ENCODE results near the gene CDH23. TPM values are rescaled to one million over a fixed set of nuclear protein-coding genes. Genes with fewer than 3 reads are reported as not detected.

The CDH23 gene
- total RNA-seq, 1 donor from 2014 or later, result under 0.01 TPM

DNA sequence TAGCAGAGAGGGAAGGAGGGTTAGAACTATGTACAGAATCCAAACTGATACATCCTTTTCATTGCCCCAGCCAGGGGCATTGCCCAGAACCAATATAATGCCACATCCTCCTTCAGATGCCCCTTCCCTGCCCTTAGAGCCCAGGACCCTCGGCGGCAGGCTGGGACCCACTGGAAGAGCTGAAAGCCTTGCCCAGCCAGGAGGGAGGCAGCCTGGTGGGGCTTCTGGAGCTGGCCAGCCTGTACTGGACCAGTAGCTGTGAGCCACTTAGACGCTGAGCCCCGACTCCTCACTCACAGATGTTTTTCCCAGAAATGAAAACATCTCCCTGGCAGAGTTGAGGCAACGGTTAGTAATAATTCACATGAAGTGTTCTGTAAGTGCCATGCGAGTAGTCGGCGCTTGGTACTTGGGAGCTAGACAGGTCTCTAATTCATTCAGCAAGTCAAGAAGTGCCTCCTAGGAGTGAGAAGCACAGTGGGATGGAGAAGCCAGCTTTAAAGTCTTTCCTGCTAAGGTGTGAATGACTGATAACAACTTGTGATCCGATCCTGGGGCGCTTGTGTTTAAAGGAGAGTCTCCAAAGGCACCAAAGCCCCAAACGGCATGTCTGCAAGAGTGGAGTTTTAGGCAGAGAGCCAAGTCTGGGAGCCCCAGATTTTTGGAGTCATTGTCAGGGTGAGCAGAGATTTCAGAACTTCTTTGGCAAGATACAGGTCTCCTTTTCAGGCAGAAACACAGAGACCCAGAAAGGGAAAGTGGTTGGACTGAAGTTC is 366.8 kb downstream of the CDH23 start:
- no peak for DNase-seq

DNA sequence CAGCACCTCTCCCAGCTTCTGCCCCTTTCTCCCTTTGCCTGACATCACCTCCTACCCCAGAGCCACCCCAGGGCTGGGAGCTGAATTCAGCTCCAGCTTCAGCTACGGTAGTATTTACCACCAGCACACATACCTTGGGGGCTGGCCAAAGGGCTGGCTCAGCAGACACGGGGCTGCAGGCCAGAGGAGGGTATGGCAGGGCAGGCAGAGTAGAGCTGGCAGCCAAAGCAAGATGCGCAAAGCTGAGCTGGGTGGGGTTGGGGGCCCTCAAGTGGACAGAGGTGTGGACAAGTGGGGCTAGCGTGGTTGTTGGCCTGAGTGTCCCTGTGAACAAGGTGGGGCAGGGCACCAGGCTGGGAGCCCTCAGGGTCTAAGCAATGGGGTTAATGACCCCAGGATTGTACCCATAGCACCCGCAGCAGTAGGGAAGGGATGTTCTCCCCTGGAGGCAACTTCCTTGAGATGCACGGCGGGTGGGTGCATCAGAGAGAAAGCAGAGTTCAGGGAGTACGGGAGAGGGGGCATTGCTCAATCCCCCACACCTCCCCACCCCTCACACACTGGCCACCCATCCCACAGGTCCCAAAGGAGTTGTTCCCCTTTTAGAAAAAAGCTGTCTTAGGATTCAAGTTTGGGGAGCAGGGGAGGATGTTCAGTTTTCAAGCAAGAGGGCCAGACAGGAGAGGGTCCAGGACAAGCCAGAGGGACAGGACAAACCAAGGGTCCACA is 368.6 kb downstream of the CDH23 start:
- DNase-seq, result no peak

DNA sequence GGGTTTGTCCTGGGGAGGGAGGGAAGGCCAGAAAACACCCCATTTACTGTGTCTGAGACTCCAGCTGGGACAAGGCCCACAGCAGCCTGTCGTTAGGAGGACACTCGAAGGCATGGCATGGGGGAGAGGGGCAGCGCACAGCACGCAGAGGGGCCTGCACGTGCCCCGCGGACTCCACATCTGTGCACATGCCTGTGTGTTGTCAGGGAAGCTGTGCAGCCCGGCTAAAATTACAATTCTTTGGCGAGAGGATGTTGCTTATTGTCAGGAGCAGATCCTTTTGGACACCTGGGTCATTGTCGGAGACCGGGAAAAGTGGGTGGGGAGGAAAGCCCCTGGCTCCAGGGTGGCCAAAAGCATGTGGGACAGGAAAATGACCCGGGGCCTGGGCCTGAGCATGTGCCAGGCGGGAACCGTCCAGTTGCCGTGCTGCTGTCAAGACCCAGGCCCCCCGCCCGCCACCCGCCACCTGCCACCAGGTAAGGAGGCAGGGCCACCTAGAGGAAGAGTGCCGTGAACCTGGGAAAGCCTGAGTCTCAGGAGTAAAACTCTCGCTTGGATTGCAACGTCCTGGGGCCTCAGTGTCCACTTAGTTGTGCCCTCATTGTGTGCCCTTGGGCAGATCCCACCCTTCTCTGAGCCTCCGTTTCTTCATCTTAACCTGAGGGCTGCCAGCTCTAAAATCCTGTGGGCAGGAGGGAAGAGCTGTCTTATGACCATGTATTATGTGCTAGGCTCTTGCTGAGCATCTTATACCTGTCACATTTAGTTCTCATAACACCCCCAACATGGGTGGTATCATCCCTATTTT is 369.4 kb downstream of the CDH23 start:
- DNase-seq, result peak; percentile 33

DNA sequence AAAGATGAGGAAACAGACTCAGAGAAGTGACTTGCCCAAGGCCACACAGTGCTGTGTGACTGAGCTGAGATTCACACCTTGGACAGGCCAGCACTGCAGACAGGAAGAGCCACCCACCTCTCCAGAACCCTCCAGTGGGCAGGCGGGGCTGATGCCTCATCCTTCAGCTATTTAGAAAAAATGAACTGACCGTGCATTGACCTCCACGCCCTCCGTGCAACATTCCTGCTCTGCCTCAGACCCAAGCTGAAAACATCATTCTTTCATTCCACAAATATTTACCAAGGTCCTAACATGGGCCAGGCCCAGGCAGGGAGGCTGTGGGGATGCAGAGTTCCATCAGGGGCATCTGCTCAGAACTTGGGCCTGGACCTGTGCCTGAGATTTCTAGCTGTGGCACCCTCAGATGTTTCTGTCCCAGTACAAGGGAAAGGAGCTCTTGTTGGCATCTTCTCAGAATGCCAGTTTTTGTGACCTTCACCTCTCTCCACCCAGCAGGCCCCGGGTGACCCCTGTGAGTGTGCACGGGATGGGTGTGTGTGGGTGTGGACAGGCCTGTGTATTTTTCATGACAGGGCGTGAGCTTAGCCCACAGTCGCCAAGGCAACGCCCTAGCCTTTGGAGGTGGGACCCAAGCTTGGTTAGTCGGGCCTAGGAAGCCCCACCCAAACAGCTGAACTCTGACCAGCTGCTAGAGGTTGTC is 370.1 kb downstream of the CDH23 start:
- DNase-seq, result peak; percentile 80

DNA sequence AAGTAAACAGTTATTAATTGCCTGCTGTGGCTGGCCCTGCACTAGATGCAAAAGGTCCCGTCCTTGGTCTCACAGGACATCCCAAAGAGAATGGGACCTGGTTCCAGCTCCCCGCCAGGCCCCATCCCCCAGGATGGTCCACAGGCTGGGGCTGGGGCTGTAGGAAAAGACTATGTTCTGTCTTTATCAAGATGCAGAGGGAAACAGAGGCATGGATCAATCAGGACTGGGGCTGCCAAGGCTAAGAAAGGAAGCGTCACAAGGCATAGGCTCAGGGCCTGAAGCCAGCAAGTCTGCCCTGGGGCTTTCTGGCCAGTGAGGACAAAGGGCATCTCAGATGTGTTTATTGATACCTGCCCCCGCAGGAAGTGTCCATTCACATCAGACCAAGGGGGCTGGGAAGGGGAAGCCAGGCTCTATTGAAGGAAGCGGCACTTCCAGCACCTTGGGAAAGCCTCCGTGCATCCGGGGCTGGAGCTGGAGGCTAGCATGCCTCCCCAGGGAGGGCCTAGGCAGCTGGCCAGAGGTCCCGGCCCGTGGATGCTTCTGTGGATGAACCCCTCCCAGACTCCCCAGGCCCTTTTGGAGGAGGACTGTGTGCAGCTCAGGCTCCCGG is 370.8 kb downstream of the CDH23 start:
- peak; percentile 75 for DNase-seq

DNA sequence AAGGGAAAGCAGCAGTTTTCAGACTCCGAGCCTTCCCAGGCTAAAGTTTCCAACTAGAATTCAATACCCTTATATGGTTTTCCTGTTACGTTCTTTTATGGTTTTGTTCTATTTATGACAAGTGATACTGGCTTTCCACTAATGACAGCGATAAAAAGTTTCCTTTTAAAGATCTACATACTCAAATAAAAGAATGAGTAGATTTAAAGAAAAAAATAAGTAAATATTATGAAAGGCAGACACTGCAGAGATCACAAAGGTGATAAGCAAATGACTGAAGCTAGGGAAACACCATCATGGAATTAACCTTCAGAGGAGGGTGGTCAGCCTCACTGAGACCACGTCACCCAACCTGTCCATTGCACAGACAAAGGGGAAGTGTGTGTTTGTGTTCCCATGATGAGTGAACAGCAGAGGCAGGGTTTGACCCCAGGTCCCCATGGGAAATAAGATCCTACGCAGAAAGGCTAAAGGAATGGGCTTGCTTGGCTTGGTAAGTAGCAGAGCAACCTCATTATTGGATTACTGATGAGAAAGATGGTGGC is 372.6 kb downstream of the CDH23 start:
- peak; percentile 78 for DNase-seq

DNA sequence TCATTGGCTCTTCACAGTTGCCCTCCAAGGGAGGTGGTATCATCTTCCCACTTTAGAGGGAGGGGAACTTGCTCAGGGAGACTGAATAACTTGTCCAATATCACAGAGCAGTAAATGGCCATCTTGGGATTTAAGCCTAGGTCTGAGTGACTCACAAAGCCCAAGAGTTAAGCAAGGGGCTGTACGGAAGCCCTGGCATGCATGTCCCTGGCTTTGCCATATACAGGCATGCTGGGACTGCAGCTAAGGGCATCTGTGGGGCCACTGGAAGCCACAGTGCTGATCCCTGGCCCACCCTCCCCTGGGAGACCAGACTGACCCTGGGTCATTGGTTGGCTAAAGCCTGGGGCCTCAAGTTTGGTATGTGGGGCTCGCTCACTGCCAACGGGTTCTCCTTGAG is 373.5 kb downstream of the CDH23 start:
- no peak for DNase-seq

DNA sequence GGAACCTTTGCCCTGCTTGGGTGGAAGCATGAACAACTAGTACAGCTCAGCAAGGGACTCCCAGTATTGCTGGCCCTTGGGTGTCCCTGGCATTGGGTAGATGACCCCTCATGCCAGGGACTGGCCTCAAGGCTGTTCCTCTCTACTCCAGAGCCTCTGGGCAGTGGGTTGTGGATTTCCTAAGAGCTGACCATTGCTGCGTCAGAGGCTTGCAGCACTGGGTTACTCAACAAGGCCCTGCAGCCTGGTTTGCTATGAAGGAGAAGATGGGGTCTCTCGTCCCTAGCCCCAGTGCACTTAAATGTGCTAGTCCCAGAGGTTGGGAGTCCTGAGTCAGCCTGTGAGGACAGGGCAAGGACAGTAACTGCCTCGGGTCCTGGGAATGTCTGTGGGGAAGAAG is 374.1 kb downstream of the CDH23 start:
- no peak for DNase-seq

DNA sequence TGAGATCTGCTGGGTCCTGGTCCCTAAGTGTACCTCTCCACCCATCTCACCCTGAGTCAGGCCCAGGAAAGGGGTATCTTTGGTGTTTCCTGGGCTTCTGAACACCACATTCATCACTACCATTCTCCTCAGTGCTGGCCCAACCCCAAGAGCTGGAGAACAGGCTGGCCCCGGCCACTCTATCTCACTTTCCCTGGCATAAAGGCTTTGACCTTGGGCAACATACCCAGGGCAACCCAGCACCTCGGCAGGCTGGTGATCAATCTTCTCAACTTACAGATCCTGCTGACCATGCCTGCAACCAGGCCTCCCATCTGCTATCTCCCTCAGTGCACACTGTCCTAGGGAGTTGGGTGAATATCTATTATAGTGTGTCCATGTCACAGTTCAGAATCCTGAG is 374.5 kb downstream of the CDH23 start:
- DNase-seq, result no peak

DNA sequence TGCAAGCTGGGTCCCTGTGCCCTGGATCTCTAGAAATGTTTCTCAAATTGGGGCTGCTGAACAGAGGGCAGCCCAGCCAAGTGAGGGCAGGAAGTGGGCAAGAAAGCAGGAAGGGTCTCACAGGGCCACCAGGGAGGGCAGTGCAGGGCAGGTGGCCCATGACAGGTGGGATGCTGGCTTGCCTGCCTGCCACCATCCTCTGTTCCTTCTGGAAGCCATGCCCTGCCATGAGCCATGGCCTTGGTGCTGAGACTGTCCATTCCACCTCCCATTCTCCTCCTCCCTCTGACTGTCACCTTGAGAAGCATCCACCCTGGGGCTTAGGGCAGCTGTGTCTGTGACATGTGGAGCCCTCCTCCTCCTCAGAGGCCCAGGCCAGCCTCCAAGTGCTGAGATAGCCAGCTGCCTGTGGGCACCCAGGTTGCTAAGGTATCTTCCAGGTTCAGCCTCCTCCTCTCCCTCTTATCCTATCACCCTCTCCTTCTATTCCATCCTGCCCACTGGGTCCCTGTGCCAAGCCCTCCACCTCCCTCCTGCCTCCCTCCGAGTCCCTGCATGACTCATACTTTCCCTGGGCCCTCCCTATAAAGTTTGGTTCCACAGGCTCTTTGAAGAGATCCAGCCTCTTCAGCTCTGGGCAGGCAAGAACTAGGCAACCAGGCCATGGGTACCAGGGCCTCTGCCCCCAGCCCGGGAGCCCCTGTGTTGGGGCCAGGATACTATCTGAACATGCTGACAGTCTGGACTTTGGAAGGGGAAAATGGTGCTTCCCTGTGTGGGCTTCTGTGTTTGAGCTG is 375.3 kb downstream of the CDH23 start:
- peak; percentile 68 for DNase-seq

DNA sequence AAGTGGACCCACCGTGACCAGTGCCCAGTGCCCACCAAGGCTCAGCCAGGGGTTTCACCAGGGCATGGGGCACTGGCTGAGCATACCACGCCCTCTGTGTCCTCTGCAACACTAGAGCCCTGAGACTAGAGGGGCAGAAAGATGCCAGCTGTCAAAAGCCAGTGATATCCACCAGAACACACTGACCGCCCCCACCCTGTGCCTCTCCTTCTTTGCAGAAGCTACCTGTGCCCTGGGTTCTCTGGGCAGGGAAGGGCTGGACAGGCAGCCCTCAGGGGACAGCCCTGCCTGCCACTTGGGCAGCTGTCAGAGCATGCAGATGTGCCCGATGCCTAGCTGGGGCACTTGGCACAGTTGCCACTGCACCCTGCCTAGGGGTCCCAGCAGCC is 376.1 kb downstream of the CDH23 start:
- DNase-seq, result no peak

DNA sequence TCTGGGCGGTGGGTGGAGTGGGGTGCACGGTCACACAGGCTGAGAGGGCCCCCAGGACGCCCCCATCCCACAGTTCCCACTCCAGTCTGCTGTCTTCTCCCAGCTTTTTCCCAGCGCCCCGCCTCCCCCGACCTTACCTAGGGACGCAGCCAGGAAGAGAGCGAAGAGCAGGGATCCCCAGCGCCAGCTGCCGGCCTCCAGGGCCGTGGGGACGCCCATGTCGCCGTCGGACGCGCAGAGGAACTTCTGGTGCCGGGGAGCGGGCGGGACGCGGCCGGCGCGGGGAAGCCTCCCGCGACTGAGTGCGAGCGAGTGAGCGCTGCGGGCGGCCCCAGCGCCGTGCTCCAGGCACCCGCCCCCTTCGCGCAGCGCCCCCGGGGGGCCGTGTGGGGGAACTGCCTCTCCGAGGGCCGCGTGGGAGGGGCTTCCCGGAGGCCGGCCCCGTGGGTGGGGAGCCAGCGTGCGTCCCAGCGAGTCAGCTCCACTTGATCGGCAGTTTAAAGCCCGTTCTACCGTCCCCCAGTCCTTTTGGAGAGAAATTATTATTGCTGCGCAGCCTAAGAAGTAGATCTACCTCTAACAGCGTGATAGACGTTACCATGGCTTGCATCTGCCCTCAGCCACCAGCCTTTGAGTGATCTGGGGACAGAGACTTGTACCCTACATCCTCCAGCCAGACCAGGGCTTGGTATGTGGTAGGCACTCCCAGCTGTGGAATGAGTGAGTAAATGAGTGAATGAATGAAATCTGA is 376.7 kb downstream of the CDH23 start, which contains the start of gene VSIR:
Gene VSIR, minus strand, starts transcription at position 300 of the 751 bp plus-strand sequence. Its CDS starts 81 bp downstream, at position 219.
- peak; percentile 88 for DNase-seq

DNA sequence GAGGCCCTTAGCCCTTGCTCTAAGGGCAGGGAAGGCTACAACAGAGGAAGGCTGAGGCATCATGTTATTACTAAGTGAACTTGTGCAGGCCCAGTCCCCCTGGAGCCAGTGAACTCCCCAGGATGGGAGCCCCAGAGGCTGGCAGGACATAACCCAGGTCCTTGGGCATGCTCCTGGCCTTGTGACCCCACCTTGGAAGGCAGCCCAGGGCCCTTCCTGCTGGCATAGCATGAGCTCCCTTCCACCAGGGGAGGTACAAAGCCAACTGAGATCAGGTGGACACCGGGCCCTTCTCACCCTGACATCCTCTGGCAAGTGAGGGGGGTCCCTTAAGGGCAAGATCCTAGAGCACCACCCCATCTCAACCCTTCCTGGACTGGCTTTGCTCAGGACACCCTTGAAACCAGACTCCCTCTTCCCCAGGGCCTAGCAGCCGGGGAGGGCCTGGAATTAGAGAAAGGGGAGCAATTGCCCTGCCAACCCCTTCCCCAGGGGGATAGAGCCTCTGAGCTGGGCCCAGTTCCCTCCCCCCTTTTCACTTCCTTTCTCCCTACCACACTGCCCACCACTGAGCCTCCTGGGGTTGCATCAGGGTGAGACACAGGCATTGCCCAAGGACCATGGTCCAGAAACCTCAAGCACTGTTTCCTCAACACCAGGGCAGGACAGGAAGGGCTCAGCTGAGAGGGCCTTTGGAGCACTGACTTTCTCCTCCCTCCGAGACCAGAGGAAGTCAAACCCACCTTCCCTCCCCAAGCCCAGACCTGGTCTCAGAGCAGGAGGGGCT is 378.4 kb downstream of the CDH23 start:
- no peak for DNase-seq

DNA sequence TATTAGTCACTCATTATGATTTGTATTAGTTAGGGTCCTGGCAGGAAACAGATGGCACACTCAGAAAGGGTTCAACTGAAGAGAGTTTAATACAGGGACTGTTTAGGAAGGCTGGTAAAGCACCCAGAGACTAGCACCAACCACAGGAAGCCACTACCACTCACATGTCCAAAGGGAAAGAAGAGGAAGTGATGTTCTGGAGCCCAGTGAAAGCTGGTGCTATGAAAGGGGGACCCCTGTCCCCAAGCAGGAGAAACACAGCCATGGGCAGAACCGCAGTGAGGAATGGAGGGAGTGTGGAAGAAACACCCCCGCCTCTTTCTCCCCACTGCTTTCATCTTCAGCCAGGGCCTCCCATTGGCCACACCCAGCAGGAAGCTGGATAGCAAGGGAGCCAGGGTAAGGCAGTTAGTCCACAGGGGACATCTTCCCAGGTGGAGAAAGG is 379.8 kb downstream of the CDH23 start:
- no peak for DNase-seq

DNA sequence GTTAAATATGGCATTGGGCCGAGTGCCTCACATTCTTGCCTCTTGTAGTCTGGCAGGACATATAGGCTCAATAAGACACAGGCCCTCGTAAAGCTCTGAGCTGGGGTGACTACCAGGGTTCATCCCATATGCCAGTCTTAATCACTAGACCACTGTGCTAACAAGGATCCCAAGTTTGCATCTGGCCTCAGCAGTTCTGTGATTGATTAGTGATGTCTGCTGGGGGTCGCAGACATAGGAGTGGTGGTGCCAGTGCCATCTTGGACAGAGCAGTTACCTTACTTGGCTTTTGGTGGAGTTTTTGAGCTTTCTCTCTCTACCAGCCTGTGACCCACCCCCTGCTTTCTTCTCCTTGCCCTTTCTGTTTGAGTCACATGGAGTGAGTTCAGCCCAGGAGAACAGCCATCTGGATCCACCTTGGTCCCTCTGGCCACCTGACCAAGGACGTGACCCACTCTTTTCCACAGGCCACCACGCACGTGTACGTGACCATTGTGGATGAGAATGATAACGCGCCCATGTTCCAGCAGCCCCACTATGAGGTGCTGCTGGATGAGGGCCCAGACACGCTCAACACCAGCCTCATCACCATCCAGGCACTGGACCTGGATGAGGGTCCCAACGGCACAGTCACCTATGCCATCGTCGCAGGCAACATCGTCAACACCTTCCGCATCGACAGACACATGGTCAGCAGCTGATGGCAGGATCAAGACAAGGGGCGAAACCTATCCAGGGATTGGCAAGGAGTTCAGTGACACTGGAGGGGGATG is 380.7 kb downstream of the CDH23 start:
- no peak for DNase-seq

DNA sequence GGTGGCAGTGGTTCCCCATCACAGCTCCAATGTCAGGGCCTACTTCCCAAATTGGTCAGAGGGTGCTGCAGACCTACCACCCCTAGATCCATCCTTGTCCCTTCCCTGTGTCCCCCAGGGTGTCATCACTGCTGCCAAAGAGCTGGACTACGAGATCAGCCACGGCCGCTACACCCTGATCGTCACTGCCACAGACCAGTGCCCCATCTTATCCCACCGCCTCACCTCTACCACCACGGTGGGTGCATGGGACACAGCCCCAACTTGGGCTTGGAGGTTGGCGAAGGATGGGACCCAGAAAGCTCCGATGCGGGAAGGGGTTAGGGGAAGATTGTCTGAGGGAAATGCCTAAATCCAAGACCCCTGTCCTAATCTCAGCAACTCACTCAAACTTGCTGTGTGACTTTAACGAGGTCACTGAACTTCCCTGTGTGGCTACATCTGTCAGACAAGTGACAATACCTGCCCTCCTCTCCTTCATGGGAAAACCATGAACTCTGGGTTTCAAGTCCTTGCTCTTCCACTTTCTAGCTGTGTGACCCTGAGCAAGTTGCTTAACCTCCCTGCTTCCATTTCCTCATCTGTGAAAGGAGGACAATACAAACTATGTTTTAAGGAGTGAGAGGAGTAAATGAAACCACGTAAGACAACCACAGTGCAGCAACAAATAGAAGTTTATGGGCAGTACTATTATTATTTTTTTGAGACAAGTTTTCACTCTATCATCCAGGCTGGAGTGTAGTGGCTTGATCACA is 381.5 kb downstream of the CDH23 start:
- no peak for DNase-seq

DNA sequence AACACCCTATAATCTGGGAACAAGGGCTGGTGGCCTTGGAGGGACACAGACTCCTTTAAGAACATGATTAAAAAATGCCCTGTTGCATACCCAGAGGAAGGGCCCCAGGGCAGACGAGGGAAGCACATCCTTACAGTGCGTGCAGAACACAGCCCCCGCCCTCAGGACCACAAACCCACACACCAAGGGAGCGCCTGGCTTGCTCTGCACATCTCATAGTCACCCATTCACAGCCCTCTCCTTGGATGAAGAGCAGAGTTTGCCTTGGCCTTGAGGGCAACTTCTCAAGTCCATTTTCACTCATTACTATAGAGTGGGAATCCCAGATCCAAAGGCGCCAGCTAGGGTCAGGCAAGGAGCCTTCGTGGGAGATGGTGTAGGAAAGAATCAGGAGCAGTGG is 382.9 kb downstream of the CDH23 start:
- DNase-seq, result no peak

DNA sequence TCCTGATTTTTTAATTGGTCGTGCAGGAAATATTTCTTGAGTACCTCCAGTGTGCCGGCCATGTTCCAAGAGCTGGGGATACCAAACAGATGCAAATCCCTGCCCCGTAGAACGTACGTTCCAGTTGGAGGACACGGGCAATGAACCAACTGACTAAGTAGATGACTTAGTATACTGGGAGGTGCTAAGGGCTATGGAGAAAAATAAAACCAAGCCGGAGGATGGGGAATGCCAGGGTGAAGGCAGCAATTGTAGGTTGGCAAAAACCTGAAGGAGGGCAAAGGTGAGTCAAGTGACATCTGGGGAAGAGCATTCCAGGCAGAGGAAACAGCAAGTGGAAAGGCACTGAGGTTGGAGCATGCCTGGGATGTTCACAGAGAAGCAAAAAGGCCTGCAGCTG is 383.4 kb downstream of the CDH23 start:
- no peak for DNase-seq
